ENCODE measurements around the gene SORCS2.

Gene SORCS2

GRCh38 chr4:7609316-7609715 lies 417.0 kb downstream of the SORCS2 start:
- no peak for DNase-seq

GRCh38 chr4:7610022-7610670 lies 417.8 kb downstream of the SORCS2 start:
- no peak for DNase-seq

GRCh38 chr4:7610841-7611240 lies 418.5 kb downstream of the SORCS2 start:
- no peak for DNase-seq

GRCh38 chr4:7612311-7612897 lies 420.1 kb downstream of the SORCS2 start:
- no peak for DNase-seq

- DNase-seq = no peak
Observed at GRCh38 chr4:7614350-7614949, 422.1 kb downstream of the SORCS2 start.

- DNase-seq = no peak
Observed at GRCh38 chr4:7616193-7616592, 423.9 kb downstream of the SORCS2 start.

- no peak for DNase-seq
Observed at GRCh38 chr4:7618361-7618760, 426.0 kb downstream of the SORCS2 start.

- no peak for DNase-seq
Observed at GRCh38 chr4:7620086-7620813, 427.9 kb downstream of the SORCS2 start.

GRCh38 chr4:7620814-7621176 lies 428.5 kb downstream of the SORCS2 start:
- DNase-seq = no peak

- DNase-seq = no peak
Observed at GRCh38 chr4:7621252-7622035, 429.1 kb downstream of the SORCS2 start.

- DNase-seq = no peak
Observed at GRCh38 chr4:7622371-7622770, 430.0 kb downstream of the SORCS2 start.

- no peak for DNase-seq
Observed at GRCh38 chr4:7623468-7623867, 431.1 kb downstream of the SORCS2 start.

- DNase-seq = no peak
Observed at GRCh38 chr4:7624396-7624980, 432.1 kb downstream of the SORCS2 start.

- DNase-seq = no peak
Observed at GRCh38 chr4:7625071-7625470, 432.7 kb downstream of the SORCS2 start.

- no peak for DNase-seq
Observed at GRCh38 chr4:7626531-7626930, 434.2 kb downstream of the SORCS2 start.

- DNase-seq = no peak
Observed at GRCh38 chr4:7627251-7628250, 435.2 kb downstream of the SORCS2 start.

- DNase-seq = no peak
Observed at GRCh38 chr4:7628432-7628831, 436.1 kb downstream of the SORCS2 start.

- DNase-seq = no peak
Observed at GRCh38 chr4:7629501-7630254, 437.3 kb downstream of the SORCS2 start.

GRCh38 chr4:7630568-7631287 lies 438.4 kb downstream of the SORCS2 start:
- no peak for DNase-seq

Measured in NK-92 treated with Interleukin-12 subunit alpha and Interleukin-12 subunit beta, amount 100 ng/mL, for 24 hours (cell line).